Measurements from ENCODE around the gene RBM26. TPM values are rescaled to one million over a fixed set of nuclear protein-coding genes. Genes with fewer than 3 reads are reported as not detected.

Gene RBM26, protein sequence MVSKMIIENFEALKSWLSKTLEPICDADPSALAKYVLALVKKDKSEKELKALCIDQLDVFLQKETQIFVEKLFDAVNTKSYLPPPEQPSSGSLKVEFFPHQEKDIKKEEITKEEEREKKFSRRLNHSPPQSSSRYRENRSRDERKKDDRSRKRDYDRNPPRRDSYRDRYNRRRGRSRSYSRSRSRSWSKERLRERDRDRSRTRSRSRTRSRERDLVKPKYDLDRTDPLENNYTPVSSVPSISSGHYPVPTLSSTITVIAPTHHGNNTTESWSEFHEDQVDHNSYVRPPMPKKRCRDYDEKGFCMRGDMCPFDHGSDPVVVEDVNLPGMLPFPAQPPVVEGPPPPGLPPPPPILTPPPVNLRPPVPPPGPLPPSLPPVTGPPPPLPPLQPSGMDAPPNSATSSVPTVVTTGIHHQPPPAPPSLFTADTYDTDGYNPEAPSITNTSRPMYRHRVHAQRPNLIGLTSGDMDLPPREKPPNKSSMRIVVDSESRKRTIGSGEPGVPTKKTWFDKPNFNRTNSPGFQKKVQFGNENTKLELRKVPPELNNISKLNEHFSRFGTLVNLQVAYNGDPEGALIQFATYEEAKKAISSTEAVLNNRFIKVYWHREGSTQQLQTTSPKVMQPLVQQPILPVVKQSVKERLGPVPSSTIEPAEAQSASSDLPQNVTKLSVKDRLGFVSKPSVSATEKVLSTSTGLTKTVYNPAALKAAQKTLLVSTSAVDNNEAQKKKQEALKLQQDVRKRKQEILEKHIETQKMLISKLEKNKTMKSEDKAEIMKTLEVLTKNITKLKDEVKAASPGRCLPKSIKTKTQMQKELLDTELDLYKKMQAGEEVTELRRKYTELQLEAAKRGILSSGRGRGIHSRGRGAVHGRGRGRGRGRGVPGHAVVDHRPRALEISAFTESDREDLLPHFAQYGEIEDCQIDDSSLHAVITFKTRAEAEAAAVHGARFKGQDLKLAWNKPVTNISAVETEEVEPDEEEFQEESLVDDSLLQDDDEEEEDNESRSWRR
- total RNA-seq (2022; extraction: Qiagen RNA extraction; ENCODE audit: low read depth), result 21.1 to 26.5 TPM (median 22.7 TPM) in 5 replicates

GRCh38 chr13:79405831-79406596 lies at the start of gene RBM26:
TSS of gene RBM26 (minus strand) at chr13:79406255. CDS start at chr13:79405774, 481 bp downstream.

Other genes starting within 250 kb of the RBM26 start
- 18.3 to 20.6 TPM (median 19.8 TPM) in 5 replicates for gene NDFIP2, start 74.9 kb upstream of the RBM26 start, total RNA-seq (2022; extraction: Qiagen RNA extraction; ENCODE audit: low read depth)

Measured in A549 treated with CpdA at 1 μM for 4 hours (cell line).